Heart right ventricle (tissue), 16 donors: ENCODE results near the gene PARG. TPM values are rescaled to one million over a fixed set of nuclear protein-coding genes. Genes with fewer than 3 reads are reported as not detected.

Source experiments
- ATAC-seq, 8 donors: fragments of 200-7000 bp; cut with Tn5 transposase; one replicate each; pipeline ENCODE4 v1.9.1; 2020; ENCODE audit warnings: mild to moderate bottlenecking in 8 of 8, moderate library complexity in 8 of 8, moderate number of reproducible peaks in 1 of 8
- DNase-seq, 2 donors: peaks; one replicate each; pipeline ENCODE4 v3.0.0-alpha.2; 2020
- H3K27ac ChIP-seq, 10 donors: fragments of 200-600 bp; sonication (generic) in 2 of 10; one replicate each; pipeline versions ENCODE4 v1.5.0 to v1.8.0; 2020 to 2022; ENCODE audit warnings: mild to moderate bottlenecking in 3 of 10
- H3K27me3 ChIP-seq, 7 donors: fragments of 200-600 bp; one replicate each; pipeline ENCODE4 v1.8.0; 2021 to 2022; ENCODE audit warnings: mild to moderate bottlenecking in 2 of 7
- H3K36me3 ChIP-seq, 9 donors: fragments of 200-600 bp; sonication (generic) in 1 of 9; one replicate each; pipeline versions ENCODE4 v1.5.0 to v1.8.0; 2020 to 2022; ENCODE audit warnings: mild to moderate bottlenecking in 2 of 9
- H3K4me1 ChIP-seq, 9 donors: fragments of 200-600 bp; sonication (generic) in 1 of 9; one replicate each; pipeline versions ENCODE4 v1.5.0 to v1.8.0; 2020 to 2022; ENCODE audit warnings: mild to moderate bottlenecking in 4 of 9
- H3K4me3 ChIP-seq, 10 donors: fragments of 200-600 bp; sonication (generic) in 2 of 10; one replicate each; pipeline versions ENCODE4 v1.5.0 to v1.8.0; 2020 to 2022; ENCODE audit warnings: mild to moderate bottlenecking in 7 of 10, moderate library complexity in 2 of 10
- H3K9me3 ChIP-seq, 11 donors: fragments of 200-600 bp in 10 of 11; sonication (generic) in 2 of 11; one replicate each; pipeline versions ENCODE4 v1.5.0 to v1.8.0; 2013 to 2022; ENCODE audit warnings: mild to moderate bottlenecking in 2 of 11, control low read depth in 1 of 11, moderate library complexity in 1 of 11
- WGBS, 2 donors: extraction: QIAGEN DNeasy Blood & Tissue Kit; methylation state at CpG; one replicate each; pipeline ENCODE4 v1.1.7; 2013; ENCODE audit warnings: inconsistent platforms in 1 of 2; 5-methylcytosine and 5-hydroxymethylcytosine counted together
- intact Hi-C, 10 donors: fragments of 100-400 bp; cut with DNase I; formaldehyde crosslinking; loops; one replicate each; pipeline versions ENCODE4 v1.11.1 to v1.14.2; 2022
- polyA plus RNA-seq, 2 donors: library from polyadenylated mRNA; stranded (reverse); fragments of 200-250 nt; gene quantifications; one replicate each; pipeline ENCODE4 v1.2.3, GENCODE V29; 2013
- total RNA-seq, 10 donors: library from RNA; stranded (reverse); fragmentation: NEBNext Ultra II Directional in 3 of 10; extraction: Animal tissue kit (Norgen Biotek cat#: 25700) in 3 of 10; gene quantifications; one replicate each; pipeline versions ENCODE4 v1.2.1 to v1.2.4, GENCODE V29; 2021 to 2023
- TF ChIP-seq, protein P1 (sequence below), 9 donors: fragments of 200-600 bp; sonication (generic) in 2 of 9; IDR thresholded peaks; one replicate each; pipeline versions ENCODE4 v1.5.0 to v1.8.0; 2021 to 2022; ENCODE audit warnings: antibody characterized with exemption in 9 of 9, mild to moderate bottlenecking in 5 of 9, moderate library complexity in 1 of 9
- donor health status: Arrhythmogenic right ventricular cardiomyopathy.
- donor health status: ischemic (EF 13 %, LVEDD 7.1; RV severe dilation, severe dysfunction).
- donor health status: healthy with polysubstance abuse.
- donor health status: DM: no; HTN: yes; CAD: no.
- donor health status: DM: no; HTN: no; CAD: no.
- donor health status: ischemic (EF 25% LVEDD 6.9; RV normal size, moderate dysfunction).
- donor health status: ischemic (EF 25% LVEDD 5.7; RV mildly dilated, moderate dysfunction).
- donor health status: healthy.
- donor health status: DM: yes; HTN: yes; CAD: no.
- donor health status: Ischemic cardiomyopathy.
- donor health status: ischemic (EF 35%, LVEDD 5.7; RV mildly dilated, moderate dysfunction).
- donor health status: nonischemic (EF 11% LVEDD 7.7; RV severe dilation, severe dysfunction).
- donor health status: DM: yes; HTN: yes; CAD: no.
- donor health status: PGD.
- donor health status: ischemic (EF 29% LVEDD 5.4; RV normal size, mild dysfunction).
- donor health status: nonischemic (EF 23%, LVEDD 6.1; RV moderate dilation, normal function).

Gene PARG
- total and polyA plus RNA-seq, 12 donors = 4.3 to 35.8 (median 27.6) TPM

DNA sequence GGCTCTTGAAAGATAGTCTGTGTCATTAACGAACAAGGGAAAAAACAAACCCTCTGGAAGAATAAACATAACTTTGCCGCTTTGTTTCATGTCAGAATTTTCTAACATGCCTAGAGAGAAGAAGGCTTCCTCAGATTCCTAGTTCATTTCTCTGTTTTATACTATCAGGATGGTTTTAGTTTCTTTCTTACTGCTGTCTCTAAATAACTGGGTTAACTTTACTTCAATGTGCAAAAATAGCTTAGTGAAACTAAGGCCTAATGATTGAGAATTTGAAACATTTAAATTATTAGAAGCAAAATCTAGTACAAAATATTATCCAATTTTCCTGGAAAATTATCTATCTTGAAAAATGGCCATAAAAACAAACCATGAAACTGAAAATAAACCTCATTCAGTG, 107.6 kb downstream of the PARG start:
- no peak overlapping the region for H3K4me3 ChIP-seq
- intact Hi-C loops = no loop called here
- peaks cover 0 to 78% (median 6%) of the 10 kb centered on the region in 9 donors for H3K36me3 ChIP-seq
- DNase-seq (no peak), ATAC-seq (no peak)
- TF ChIP-seq, protein P1, sequence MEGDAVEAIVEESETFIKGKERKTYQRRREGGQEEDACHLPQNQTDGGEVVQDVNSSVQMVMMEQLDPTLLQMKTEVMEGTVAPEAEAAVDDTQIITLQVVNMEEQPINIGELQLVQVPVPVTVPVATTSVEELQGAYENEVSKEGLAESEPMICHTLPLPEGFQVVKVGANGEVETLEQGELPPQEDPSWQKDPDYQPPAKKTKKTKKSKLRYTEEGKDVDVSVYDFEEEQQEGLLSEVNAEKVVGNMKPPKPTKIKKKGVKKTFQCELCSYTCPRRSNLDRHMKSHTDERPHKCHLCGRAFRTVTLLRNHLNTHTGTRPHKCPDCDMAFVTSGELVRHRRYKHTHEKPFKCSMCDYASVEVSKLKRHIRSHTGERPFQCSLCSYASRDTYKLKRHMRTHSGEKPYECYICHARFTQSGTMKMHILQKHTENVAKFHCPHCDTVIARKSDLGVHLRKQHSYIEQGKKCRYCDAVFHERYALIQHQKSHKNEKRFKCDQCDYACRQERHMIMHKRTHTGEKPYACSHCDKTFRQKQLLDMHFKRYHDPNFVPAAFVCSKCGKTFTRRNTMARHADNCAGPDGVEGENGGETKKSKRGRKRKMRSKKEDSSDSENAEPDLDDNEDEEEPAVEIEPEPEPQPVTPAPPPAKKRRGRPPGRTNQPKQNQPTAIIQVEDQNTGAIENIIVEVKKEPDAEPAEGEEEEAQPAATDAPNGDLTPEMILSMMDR (IDR thresholded peaks at IDR 0.05) = no peak
- H3K27me3 ChIP-seq = no peaks in the 10 kb centered on the region
- H3K9me3 ChIP-seq = no peaks in the 10 kb centered on the region
- WGBS, 2 donors = 92 to 96% methylated on average over 2 of the region's 2 CpGs
- H3K4me1 ChIP-seq = no peaks in the 10 kb centered on the region
- H3K27ac ChIP-seq = no peak overlapping the region

- no peaks in the 10 kb centered on the region for H3K9me3 ChIP-seq
- ATAC-seq (no peak), DNase-seq (no peak)
- H3K36me3 ChIP-seq = peaks cover 0 to 77% (median 4%) of the 10 kb centered on the region in 9 donors
- no peaks in the 10 kb centered on the region for H3K4me1 ChIP-seq
- no peak overlapping the region for H3K4me3 ChIP-seq
- H3K27ac ChIP-seq = no peak overlapping the region
- H3K27me3 ChIP-seq = no peaks in the 10 kb centered on the region
- intact Hi-C loops = no loop called here
- TF ChIP-seq, protein P1 (IDR thresholded peaks at IDR 0.05) = no peak
Measured at GRCh38 chr10:49833168-49833567, 108.7 kb downstream of the PARG start.

DNA sequence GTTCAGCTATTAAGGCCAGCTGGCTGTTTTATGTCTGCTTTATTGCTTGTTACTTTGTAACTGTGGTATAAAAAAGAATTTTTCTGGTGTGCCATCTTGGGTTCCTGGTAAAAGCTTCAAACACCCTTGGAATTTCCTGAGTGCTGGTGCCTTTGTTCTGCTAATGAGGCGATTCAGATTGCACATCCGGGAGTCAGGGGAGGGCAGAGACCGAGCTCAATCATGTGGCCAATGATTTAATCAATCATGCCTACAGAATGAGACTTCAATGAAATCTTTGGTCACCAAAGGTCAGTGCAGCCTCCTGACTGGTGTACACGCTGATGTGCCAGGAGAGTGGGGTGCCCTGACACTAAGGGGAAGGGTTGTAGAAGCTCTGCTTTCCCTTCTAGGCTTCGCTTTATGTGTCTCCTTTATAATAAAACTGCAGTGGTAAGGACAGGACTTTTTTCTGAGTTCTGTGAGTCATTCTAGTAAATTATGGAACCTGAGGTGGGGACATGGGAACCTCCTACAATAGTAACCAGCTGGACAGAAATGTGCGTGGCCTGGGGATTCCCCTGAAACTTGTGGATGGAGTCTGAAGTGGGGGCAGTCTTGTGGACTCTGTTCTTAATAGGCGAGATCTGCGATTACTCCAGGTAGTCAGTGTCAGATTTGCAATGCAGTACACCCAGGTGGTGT, 110.3 kb downstream of the PARG start:
- Histone ChIP-seq H3K4me3 (no peak overlapping the region), H3K4me1 (no peaks in the 10 kb centered on the region), H3K9me3 (no peaks in the 10 kb centered on the region), H3K27ac (peak overlapping the region in 6 of 10 donors; percentile 13 to 50 (median 28)), H3K36me3 (peaks cover 0 to 83% (median 4%) of the 10 kb centered on the region in 9 donors), H3K27me3 (no peaks in the 10 kb centered on the region)
- TF ChIP-seq, protein P1 (IDR thresholded peaks at IDR 0.05) = no peak
- ATAC-seq (peak in 2 of 8 donors; percentile 27 to 56), DNase-seq (no peak)
- WGBS, 2 donors = 68 to 69% methylated on average over 8 of the region's 8 CpGs
- intact Hi-C loops = no loop called here

GRCh38 chr10:49830846-49831245, 111.0 kb downstream of the PARG start:
- Histone ChIP-seq H3K36me3 (peaks cover 0 to 83% (median 5%) of the 10 kb centered on the region in 9 donors), H3K4me3 (no peak overlapping the region), H3K9me3 (no peaks in the 10 kb centered on the region), H3K27ac (peak overlapping the region in 4 of 10 donors; percentile 13 to 50 (median 28)), H3K4me1 (no peaks in the 10 kb centered on the region), H3K27me3 (no peaks in the 10 kb centered on the region)
- intact Hi-C loops = no loop called here
- no peak for ATAC-seq
- TF ChIP-seq, protein P1 (IDR thresholded peaks at IDR 0.05) = no peak
- no peak for DNase-seq
